DMS79 treated with DMSO at 0.1 percent for 48 hours (cell line): ENCODE results near the gene ULK4.
"Not testable (repeated sequence)": the region's sequence is repeated elsewhere in the genome, so short reads cannot be mapped to it uniquely, and the experiment has no call there.

Experiments used
- DNase-seq: peaks from one replicate; lab custom pipeline; 2025; lab: John Stamatoyannopoulos, UW

ULK4 gene

GRCh38 chr3:41961751-41962679, at the start of gene ULK4:
Gene ULK4 (minus strand): TSS chr3:41962103. CDS start chr3:41954759, 7,344 bp downstream.
- DNase-seq: peak; percentile 98

GRCh38 chr3:42010530-42010929, 48.6 kb upstream of the ULK4 start:
- DNase-seq: no peak

- no peak for DNase-seq
Measured at GRCh38 chr3:42009456-42009855, 47.6 kb upstream of the ULK4 start.

GRCh38 chr3:42007785-42008184, 45.9 kb upstream of the ULK4 start:
- no peak for DNase-seq

- no peak for DNase-seq
Measured at GRCh38 chr3:42005401-42005800, 43.5 kb upstream of the ULK4 start.

- DNase-seq: no peak
Measured at GRCh38 chr3:42002790-42003189, 40.9 kb upstream of the ULK4 start.

- no peak for DNase-seq
Measured at GRCh38 chr3:42001777-42002176, 39.9 kb upstream of the ULK4 start.

GRCh38 chr3:41999909-42000308, 38.0 kb upstream of the ULK4 start:
- no peak for DNase-seq

- no peak for DNase-seq
Measured at GRCh38 chr3:41997702-41998550, 36.0 kb upstream of the ULK4 start.

- no peak for DNase-seq
Measured at GRCh38 chr3:41991437-41991836, 29.5 kb upstream of the ULK4 start.

GRCh38 chr3:41989518-41989917, 27.6 kb upstream of the ULK4 start:
- no peak for DNase-seq

GRCh38 chr3:41987627-41988026, 25.7 kb upstream of the ULK4 start:
- DNase-seq: no peak

- DNase-seq: no peak
Measured at GRCh38 chr3:41986561-41986960, 24.7 kb upstream of the ULK4 start.

GRCh38 chr3:41985018-41985417, 23.1 kb upstream of the ULK4 start:
- DNase-seq: no peak

- DNase-seq: not testable (repeated sequence)
Measured at GRCh38 chr3:41983091-41983490, 21.2 kb upstream of the ULK4 start.

- DNase-seq: not testable (repeated sequence)
Measured at GRCh38 chr3:41977401-41977800, 15.5 kb upstream of the ULK4 start.

GRCh38 chr3:41975416-41976103, 13.7 kb upstream of the ULK4 start:
- no peak for DNase-seq

- no peak for DNase-seq
Measured at GRCh38 chr3:41974223-41974622, 12.3 kb upstream of the ULK4 start.

- no peak for DNase-seq
Measured at GRCh38 chr3:41972802-41973201, 10.9 kb upstream of the ULK4 start.

- no peak for DNase-seq
Measured at GRCh38 chr3:41966206-41966605, 4.3 kb upstream of the ULK4 start.

- no peak for DNase-seq
Measured at GRCh38 chr3:41963823-41964222, 1.9 kb upstream of the ULK4 start.
